Measurements from ENCODE around the gene CFAP221.

The CFAP221 gene

GRCh38 chr2:119544075-119544938 lies at the start of gene CFAP221:
Gene CFAP221 (plus strand): TSS chr2:119544449. CDS start chr2:119546132, 1,683 bp downstream.
- DNase-seq (ENCODE audit: low spot score), result peak; percentile 82

DNA sequence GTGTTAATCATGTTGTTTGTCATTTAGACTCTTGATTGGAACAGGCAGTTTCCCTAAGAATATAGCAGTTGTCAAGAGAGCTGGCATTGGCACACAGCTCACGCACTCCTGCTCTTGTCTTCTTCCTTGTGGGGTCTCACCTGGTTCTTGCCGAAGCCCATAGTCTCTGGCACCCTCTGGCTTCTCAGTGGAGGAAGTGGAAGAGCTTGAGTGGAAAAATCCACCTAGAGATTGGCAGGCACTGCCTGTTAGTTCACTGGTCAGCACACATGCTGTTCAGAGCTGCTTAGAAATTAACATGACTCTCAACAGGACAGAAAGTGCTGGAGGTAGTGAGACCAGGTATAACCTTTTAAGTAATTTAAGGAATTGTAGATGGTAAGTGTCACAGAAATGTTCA lies 48.3 kb upstream of the CFAP221 start:
- no peak for DNase-seq (ENCODE audit: low spot score)

GRCh38 chr2:119496682-119497081 lies 47.6 kb upstream of the CFAP221 start:
- DNase-seq (ENCODE audit: low spot score), result no peak

GRCh38 chr2:119508756-119509155 lies 35.5 kb upstream of the CFAP221 start:
- DNase-seq (ENCODE audit: low spot score), result no peak

GRCh38 chr2:119511989-119512388 lies 32.3 kb upstream of the CFAP221 start:
- DNase-seq (ENCODE audit: low spot score), result no peak

DNA sequence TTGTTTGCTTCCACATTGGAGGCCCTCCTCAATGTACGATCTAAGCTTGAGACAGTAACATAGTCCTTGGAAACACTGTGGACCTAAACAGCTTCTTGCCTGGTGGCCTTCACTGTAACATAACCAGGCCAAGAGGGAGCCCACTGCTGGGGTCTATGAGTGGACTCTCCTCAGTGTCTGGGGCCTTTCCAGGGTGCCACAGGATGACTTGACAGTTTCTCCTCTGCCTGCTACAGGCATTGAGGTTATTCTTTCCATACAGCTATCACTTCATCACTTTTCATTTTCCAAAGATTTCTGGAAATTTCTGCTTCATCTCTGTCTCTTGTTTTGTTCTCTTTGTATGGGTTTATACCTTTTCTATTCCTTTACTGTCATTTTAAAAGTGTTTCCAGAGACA lies 31.3 kb upstream of the CFAP221 start:
- no peak for DNase-seq (ENCODE audit: low spot score)

- DNase-seq (ENCODE audit: low spot score), result peak; percentile 46
Observed at GRCh38 chr2:119513832-119514231, 30.4 kb upstream of the CFAP221 start.

DNA sequence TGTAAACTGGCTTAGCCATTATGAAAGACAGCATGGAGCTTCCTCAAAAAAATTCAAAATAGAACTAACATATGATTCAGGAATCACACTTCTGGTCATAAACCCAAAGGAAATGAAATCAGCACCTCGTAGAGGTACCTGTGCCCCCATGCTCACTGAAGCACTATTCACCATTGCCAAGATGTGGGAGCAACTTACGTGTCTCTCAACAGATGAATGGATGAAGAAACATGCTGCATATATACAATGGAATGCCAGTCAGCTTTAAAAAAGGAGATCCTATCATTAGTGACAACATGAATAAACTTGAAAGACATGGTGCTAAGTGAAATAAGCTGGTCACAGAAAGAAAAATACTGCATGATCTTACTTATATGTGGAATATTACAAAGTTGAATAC lies 28.1 kb upstream of the CFAP221 start:
- DNase-seq (ENCODE audit: low spot score), result no peak

DNA sequence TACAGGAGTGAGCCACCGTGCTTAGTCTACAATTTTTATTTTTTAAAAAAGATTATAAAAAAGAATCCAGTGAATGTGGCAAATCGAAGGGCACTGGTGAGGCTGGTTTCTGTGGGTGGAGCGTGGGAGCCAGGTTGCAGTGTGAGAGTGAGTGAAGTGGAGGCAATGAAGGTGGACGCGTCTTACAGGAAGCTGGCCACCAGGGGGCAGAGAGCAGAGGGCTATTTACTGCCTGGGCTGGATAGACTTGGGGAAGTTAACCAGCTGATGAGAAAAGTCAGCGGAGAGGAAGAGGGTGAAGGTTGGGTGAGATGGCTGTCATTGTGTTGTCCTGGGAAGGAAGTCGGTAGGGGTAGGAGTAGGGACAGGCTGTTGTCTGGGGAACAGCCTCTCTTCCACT lies 26.8 kb upstream of the CFAP221 start:
- peak; percentile 67 for DNase-seq (ENCODE audit: low spot score)

DNA sequence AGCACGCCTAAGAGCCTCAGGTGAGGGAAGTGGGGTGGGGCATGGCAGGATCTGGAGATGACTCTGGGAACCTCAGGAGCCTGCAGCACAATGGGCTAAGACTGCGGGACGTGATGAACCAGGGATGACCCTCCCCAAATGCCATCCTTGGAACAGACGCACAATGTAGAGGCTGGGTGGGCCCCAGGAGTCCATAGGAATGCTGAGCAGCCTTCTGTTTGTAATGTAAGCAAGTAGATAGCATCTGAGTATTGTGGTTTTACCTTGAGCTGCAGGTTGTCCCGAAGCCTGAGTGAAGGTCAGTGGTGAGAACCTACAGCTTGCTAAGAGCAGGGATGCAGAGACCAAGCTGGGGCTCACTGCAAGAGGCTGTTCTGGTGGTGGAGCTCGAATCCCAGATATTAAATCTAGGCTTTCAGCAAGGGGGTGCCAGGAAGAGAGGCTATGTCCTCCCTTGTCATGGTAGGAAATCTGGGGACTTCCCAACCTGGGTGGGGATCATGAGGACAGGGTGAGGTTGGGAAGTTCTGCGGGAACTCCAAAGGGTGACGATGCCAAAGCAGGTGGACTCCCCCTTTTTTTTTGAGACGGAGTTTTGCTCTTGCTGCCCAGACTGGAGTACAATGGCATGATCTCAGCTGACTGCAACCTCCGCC lies 25.7 kb upstream of the CFAP221 start:
- no peak for DNase-seq (ENCODE audit: low spot score)

- no peak for DNase-seq (ENCODE audit: low spot score)
Observed at GRCh38 chr2:119519057-119519408, 25.2 kb upstream of the CFAP221 start.

DNA sequence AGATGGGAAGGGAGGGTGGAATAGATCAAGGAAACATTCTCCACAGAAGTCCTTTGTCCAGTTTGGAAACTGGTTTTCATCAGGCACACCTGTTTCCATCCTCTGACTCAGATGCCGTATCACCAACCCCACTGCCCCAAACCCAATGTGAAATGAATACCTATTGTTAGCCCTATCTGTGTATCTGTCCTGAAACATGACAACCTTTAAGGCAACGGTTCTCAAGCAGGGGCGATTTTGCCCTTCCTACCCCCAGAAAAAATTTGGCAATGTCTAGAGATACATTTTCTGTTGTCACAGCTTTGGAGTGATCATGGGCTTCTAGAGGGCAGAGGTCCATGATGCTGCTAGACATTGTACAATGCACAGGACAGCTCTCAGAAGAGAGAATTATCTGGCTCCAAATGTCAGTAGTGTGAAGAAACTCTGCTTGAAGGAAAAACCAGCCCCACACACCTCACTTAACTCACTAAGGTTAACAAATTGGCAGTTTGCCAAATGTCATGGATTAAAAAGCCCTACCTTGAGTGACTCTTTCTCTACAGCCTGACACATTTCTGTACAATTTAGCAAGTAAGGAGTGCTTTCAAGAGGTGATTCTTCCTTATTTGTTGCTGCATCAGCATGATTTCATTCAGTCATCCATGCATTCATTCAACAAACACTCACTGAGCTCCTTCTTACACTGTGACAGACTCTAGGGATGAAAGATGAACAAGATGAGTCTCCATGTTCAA lies 23.4 kb upstream of the CFAP221 start:
- peak; percentile 53 for DNase-seq (ENCODE audit: low spot score)

GRCh38 chr2:119521433-119522050 lies 22.7 kb upstream of the CFAP221 start:
- DNase-seq (ENCODE audit: low spot score), result no peak

DNA sequence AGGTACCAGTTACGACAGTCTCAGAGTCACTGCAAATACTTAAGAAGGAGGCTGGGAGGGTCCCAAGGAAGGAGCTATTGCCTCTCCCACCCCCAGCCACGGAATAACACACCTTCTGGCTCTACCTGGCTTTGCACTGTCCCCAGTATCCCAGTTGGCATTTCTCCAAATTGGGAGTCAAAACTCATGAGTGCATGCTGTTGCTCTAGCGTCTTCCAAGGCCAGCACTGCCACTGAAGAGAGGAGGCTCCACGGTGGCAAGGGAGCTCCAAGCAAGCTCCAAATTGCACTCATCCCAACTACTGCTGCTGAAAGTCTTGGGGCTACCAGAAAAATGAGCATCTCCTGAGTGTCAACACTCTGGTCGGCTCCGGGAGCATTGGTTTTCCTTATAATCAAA lies 21.6 kb upstream of the CFAP221 start:
- DNase-seq (ENCODE audit: low spot score), result no peak

DNA sequence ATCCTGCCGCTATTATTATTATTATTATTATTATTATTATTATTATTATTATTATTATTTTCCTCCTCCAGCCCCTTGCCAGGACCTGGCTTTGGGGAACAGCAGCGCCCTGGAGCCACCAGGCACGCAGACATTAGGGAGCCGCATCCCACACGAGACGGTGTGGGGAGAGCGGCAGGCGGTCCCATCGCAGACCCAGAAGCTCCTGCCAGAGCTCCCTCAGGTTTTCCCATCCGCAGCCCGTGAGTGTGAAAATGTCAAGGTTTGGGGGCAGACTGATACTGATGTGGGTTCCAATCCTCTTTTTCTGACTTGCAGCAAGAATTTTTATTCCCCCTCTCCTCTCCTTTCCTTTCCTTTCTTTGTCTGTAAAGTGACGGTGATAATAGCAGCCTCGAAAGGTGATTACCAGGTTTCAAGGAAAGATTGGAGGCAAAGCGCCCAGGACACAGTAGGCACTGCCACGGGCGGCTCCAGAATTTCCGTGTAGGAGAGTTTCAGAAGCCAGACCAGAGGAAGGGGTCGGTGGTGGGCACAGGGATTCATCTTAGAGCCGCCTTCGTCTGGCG lies 20.8 kb upstream of the CFAP221 start:
- DNase-seq (ENCODE audit: low spot score), result no peak

DNA sequence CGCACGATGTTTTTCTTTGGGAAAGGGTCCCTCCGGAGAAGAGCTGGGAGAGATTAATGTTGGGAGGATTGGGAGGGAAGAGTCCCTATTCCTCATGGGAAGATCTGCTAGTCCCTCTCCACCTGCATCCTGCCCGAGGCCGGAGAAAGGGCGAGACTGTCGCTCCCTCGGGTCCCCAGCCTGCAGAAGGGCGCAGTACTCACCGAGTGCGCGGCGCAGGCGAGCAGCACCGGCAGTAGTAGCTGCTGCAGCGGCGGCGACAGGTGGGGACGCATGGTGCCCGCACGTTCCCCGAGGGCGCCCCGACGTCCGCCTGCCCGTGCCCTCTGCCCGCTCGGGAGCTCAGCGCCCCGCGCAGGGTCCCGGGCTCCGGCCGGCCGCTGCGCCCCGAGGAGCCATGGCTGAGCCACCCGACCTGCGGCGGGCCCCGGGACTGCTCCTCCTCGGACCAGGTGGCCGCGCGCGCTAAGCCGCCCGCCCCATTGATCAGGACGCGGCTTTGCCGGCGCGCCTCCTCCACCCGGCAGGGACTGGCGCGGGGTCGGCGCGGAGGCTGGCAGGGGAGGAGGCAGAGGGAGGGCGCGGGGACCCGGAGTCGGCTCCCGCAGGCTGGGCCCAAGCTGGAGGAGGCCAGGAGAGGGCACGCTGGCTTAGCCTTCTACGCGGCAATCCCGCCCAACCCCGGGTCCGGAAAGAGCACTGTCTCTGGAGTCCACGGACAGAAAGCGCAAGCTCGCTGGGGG lies 20.1 kb upstream of the CFAP221 start, which contains the start of gene SCTR:
SCTR (minus strand) TSS at position 532 of the 743 bp plus-strand sequence; CDS start at position 275, 257 bp downstream.
- peak; percentile 21 for DNase-seq (ENCODE audit: low spot score)

DNA sequence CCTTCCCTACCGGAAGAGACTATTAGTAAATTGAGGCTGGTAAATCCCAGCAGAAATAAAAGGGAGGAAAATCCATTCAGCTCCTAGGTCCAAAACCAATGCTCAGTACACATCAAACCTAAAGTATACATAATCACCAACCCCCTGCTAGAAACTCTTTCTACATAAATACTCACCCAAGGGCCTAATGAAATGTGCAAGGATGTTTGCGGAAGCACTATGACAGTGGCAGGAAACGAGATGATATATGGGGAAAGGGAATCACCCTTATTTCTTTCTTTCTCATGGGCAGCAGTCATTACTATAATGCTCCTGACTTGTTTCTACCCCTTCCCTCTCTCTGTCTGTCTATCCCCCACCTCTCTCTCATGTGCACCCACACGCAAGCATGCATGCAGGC lies 18.6 kb upstream of the CFAP221 start:
- no peak for DNase-seq (ENCODE audit: low spot score)

DNA sequence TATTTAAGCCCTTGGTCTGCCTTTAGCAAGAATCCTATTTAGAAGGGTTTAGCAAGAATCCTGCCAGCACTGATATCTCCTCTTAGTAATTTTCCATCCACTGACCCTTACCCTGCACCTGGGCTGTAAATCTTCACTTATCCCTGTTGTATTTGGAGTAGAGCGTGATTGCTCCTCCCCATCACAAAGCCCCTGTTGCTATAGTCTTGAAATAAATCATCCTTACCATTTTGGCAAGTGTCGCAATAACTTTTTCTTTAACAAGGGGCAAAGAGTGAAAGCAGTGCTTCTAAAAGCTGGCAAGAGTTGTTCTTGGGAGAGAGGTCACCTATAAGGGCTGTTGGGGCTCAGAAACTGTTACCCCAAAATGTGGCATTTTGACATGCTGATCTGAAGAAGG lies 16.2 kb upstream of the CFAP221 start:
- no peak for DNase-seq (ENCODE audit: low spot score)

DNA sequence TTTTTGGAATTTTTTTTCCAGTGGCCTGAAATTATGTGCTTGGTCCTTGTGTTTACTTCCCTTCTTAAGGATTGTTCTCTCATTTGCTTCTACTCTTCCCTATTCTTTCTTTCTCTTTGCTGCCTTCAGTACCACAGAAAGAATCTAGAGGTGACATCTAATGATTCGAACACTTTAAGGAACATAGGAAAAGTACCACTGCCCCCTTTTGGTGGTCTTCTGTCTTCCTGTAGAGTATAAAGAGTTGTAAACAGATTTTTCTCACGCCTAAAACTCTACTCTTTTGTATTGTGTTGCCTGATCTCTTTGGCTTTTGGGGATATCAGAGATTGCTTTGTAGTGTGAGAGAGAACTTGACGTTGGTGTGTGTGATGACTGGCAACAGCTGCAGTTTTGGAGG lies 13.0 kb upstream of the CFAP221 start:
- no peak for DNase-seq (ENCODE audit: low spot score)

DNA sequence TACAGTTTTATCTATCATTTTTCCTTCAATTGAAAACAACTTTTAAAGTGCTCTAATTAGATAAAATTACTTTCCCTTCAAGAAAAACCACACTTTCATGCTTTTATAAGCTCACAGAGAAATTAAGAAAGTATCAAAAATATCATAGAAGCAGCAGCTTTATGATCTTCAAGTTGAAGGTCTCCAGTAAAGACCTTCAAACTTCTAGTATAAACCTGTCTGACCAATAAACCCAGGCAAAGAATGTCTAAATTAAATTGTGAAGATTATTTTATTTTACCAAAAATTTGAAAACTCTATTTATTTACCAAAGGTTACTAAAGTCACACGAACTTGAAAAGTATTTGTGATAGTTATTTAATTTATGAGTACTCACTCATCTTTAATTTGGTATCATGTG lies 10.7 kb upstream of the CFAP221 start:
- DNase-seq (ENCODE audit: low spot score), result no peak

GRCh38 chr2:119536211-119536610 lies 8.0 kb upstream of the CFAP221 start:
- DNase-seq (ENCODE audit: low spot score), result no peak

All from kidney tubule cell (primary cell).